Endodermal cell (in vitro differentiated cells): ENCODE results near the gene ALG14. TPM values are rescaled to one million over a fixed set of nuclear protein-coding genes. Genes with fewer than 3 reads are reported as not detected.

Source experiments
- DNase-seq: peaks from one replicate; pipeline ENCODE4 v3.0.0-alpha.2; 2017
- H3K27ac ChIP-seq: 2 replicates; pipeline ENCODE4 v1.5.1; 2013; ENCODE audit warnings: mild to moderate bottlenecking, low read depth, low read length, moderate library complexity
- H3K27me3 ChIP-seq: 2 replicates; pipeline ENCODE4 v1.6.1; 2013; ENCODE audit warnings: mild to moderate bottlenecking, low read length, moderate library complexity; ENCODE audit not compliant: insufficient read depth, control insufficient read depth, poor library complexity, severe bottlenecking
- H3K36me3 ChIP-seq: 2 replicates; pipeline ENCODE4 v1.7.0; 2013; ENCODE audit warnings: mild to moderate bottlenecking, low read length, moderate library complexity; ENCODE audit not compliant: control insufficient read depth, insufficient read depth
- H3K4me1 ChIP-seq: one replicate; pipeline ENCODE4 v1.7.0; 2013; ENCODE audit warnings: low read length; ENCODE audit not compliant: control insufficient read depth, insufficient read depth
- H3K4me3 ChIP-seq: 2 replicates; pipeline ENCODE4 v1.5.1; 2013; ENCODE audit warnings: mild to moderate bottlenecking, low read length, moderate library complexity
- H3K9ac ChIP-seq: 2 replicates; pipeline ENCODE4 v1.6.1; 2013; ENCODE audit warnings: mild to moderate bottlenecking, low read length, moderate library complexity; ENCODE audit not compliant: poor library complexity, severe bottlenecking; ENCODE audit errors: extremely low read depth
- H3K9me3 ChIP-seq: 2 replicates; pipeline ENCODE4 v1.6.1; 2013; ENCODE audit warnings: mild to moderate bottlenecking, low read length, moderate library complexity; ENCODE audit not compliant: control insufficient read depth
- H3K27ac Mint-ChIP-seq: 2 replicates; pipeline ENCODE4 v1.8.0; 2020; ENCODE audit warnings: mixed read lengths
- H3K27me3 Mint-ChIP-seq: 2 replicates; pipeline ENCODE4 v1.8.0; 2021; ENCODE audit warnings: mild to moderate bottlenecking, mixed read lengths; ENCODE audit not compliant: insufficient read depth
- H3K36me3 Mint-ChIP-seq: 2 replicates; pipeline ENCODE4 v1.8.0; 2020; ENCODE audit warnings: low read depth, mixed read lengths
- H3K4me1 Mint-ChIP-seq: 2 replicates; pipeline ENCODE4 v1.8.0; 2020; ENCODE audit warnings: mixed read lengths
- H3K4me3 Mint-ChIP-seq: 2 replicates; pipeline ENCODE4 v1.8.0; 2020; ENCODE audit warnings: mild to moderate bottlenecking, moderate library complexity, mixed read lengths
- H3K9me3 Mint-ChIP-seq: 2 replicates; pipeline ENCODE4 v1.8.0; 2020; ENCODE audit warnings: mild to moderate bottlenecking, mixed read lengths
- CTCF ChIP-seq: fragments of 200-600 bp; sonication (generic); conservative IDR thresholded peaks from 2 replicates; pipeline ENCODE4 v1.5.0; 2021; ENCODE audit warnings: antibody characterized with exemption, mild to moderate bottlenecking
- WGBS, 2 experiments: methylation state at CpG; one replicate each; pipeline versions ENCODE4 v1.1.5 to v1.1.7; 2013; ENCODE audit warnings: missing lambda C conversion rate in 2 of 2, mixed read lengths in 1 of 2; ENCODE audit not compliant: insufficient coverage in 1 of 2, insufficient read length in 1 of 2; 5-methylcytosine and 5-hydroxymethylcytosine counted together
- total RNA-seq, 2 donors: library from RNA; stranded (reverse); fragmentation: NEBNext Ultra II Directional in 1 of 2; extraction: Animal tissue kit (Norgen Biotek cat#: 25700) in 1 of 2; gene quantifications; 2 replicates in 1 of 2; 3 replicates in 1 of 2; pipeline ENCODE4 v1.2.1, GENCODE V29; 2021

ALG14 gene
- total RNA-seq, 2 donors from 2014 or later = 5.9 to 7.0 TPM

DNA sequence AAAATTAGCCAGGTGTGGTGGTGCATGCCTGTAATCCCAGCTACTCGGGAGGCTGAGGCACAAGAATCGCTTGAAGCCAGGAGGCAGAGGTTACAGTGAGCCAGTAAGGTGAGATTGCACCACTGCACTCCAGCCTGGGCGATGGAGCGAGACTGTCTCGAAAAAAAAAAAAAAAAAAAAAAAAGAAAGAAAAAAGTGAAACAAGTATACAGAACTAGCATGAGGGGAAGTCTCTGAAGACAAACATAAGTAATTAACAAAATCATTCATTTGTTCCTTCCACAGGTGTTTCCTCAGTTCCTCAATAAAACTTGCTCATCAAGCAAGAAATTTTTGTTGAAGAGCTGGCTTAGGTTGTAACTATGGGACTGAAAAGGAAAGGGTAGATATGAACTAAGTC lies 93.6 kb downstream of the ALG14 start:
- Histone ChIP-seq H3K9me3 (peaks cover 5% of the 10 kb centered on the region), H3K9ac (no peak overlapping the region), H3K27ac (no peak overlapping the region), H3K27me3 (no peaks in the 10 kb centered on the region), H3K4me1 (peaks cover 4% of the 10 kb centered on the region), H3K36me3 (no peaks in the 10 kb centered on the region), H3K4me3 (no peak overlapping the region)
- H3K4me3 Mint-ChIP-seq = no peak overlapping the region
- H3K27me3 Mint-ChIP-seq = no peaks in the 10 kb centered on the region
- no peak overlapping the region for H3K27ac Mint-ChIP-seq
- H3K36me3 Mint-ChIP-seq = no peaks in the 10 kb centered on the region
- H3K4me1 Mint-ChIP-seq = peaks cover 5% of the 10 kb centered on the region
- no peak for TF ChIP-seq CTCF
- WGBS, 2 experiments = 90 to 100% methylated on average over 2 to 5 of the region's 5 CpGs
- H3K9me3 Mint-ChIP-seq = peaks cover 1% of the 10 kb centered on the region
- DNase-seq = no peak

DNA sequence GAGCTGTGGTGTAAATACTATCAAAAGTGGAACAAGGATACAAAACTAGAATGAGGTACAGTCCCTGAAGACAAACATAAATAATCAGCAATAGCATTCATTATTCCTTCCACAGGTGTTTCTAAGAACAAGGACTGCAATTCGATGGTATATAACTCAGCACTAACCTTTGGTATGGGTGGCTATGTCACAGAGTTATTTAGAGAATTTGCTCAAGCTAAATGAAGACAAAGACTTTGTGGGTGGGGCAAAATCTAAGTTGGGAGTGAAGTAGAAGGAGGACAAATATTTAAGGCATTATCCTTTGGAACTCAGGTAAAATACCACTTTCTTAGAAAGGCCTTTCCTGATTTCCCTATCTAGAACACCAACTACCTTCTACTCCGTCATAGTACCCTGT lies 94.3 kb downstream of the ALG14 start:
- H3K4me3 ChIP-seq = no peak overlapping the region
- H3K9ac ChIP-seq = no peak overlapping the region
- TF ChIP-seq CTCF = no peak
- H3K36me3 Mint-ChIP-seq = no peaks in the 10 kb centered on the region
- DNase-seq = no peak
- no peak overlapping the region for H3K27ac Mint-ChIP-seq
- WGBS, 2 experiments = 88 to 95% methylated on average over 1 to 2 of the region's 2 CpGs
- peaks cover 4% of the 10 kb centered on the region for H3K4me1 ChIP-seq
- H3K27me3 Mint-ChIP-seq = no peaks in the 10 kb centered on the region
- no peak overlapping the region for H3K27ac ChIP-seq
- H3K36me3 ChIP-seq = no peaks in the 10 kb centered on the region
- H3K27me3 ChIP-seq = no peaks in the 10 kb centered on the region
- peaks cover 1% of the 10 kb centered on the region for H3K9me3 Mint-ChIP-seq
- peaks cover 5% of the 10 kb centered on the region for H3K9me3 ChIP-seq
- H3K4me3 Mint-ChIP-seq = no peak overlapping the region
- peaks cover 5% of the 10 kb centered on the region for H3K4me1 Mint-ChIP-seq

DNA sequence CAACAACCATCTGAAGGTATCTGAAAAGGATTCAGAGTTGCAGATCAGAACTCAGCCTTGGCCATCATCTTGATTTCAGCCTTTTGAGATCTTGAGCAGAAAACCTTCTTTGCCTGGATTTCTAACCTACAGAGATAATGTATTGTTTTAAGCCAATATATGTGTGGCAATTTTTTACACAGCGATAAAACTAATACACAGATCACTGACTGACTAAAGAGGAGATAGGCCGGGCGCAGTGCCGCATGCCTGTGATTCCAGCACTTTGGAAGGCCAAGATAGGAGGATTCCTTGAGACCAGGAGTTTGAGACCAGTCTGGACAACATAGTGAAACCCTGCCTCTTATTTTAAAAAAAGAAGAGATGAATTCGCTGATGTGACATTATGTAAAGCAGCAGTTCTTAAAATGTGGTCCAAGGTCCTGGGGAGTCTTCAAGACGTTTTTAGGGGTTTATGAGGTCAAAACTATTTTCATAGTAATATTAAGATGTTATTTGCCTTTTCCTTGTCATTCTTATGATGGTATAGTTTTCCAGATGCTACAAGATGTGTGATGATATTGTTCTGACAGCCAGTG lies 95.7 kb downstream of the ALG14 start:
- H3K9ac ChIP-seq = no peak overlapping the region
- 89 to 92% methylated on average over 4 to 6 of the region's 6 CpGs for WGBS, 2 experiments
- Mint-ChIP-seq H3K4me3 (no peak overlapping the region), H3K27me3 (no peaks in the 10 kb centered on the region), H3K27ac (no peak overlapping the region), H3K4me1 (peaks cover 7% of the 10 kb centered on the region), H3K9me3 (peaks cover 1% of the 10 kb centered on the region), H3K36me3 (no peaks in the 10 kb centered on the region)
- H3K9me3 ChIP-seq = peaks cover 5% of the 10 kb centered on the region
- peaks cover 4% of the 10 kb centered on the region for H3K4me1 ChIP-seq
- no peak overlapping the region for H3K27ac ChIP-seq
- DNase-seq = no peak
- no peaks in the 10 kb centered on the region for H3K27me3 ChIP-seq
- no peak overlapping the region for H3K4me3 ChIP-seq
- H3K36me3 ChIP-seq = no peaks in the 10 kb centered on the region
- TF ChIP-seq CTCF = no peak
